ENCODE data around the gene HLA-DRB1. TPM values are rescaled to one million over a fixed set of nuclear protein-coding genes. Genes with fewer than 3 reads are reported as not detected.

Gene HLA-DRB1
- total and polyA plus RNA-seq, 2 experiments from 2014 or later, result 0.63 to 1.1 TPM

DNA sequence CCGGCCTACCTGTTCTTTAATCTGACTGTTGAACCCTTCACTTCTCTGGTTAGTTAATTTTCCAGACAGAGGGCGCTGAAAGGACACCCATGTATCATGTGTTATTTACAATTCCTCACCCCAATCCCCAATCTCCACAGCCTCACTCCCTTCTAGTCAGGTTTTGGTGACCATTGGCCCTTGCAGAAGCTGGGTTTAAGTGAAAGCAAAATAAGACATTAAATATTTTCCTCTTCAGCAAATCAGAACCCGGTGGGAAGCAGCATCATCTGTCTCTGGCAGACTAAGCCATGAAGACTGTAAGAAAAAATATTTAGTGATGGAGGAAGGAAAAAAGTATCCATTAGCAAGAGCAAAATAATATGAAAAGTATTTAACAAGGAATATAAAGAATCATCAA, 38.2 kb upstream of the HLA-DRB1 start:
- Histone ChIP-seq H3K27ac (no peak overlapping the region), H3K36me3 (no peaks in the 10 kb centered on the region), H3K4me1 (ENCODE audit: low read depth) (no peaks in the 10 kb centered on the region), H3K9me3 (ENCODE audit: low read depth) (no peaks in the 10 kb centered on the region), H3K27me3 (no peaks in the 10 kb centered on the region), H3K4me3 (no peak overlapping the region)
- DNase-seq (ENCODE audit: low read depth in 1 of 2, low spot score in 1 of 2), result peak in 1 of 2 donors; percentile 26
- TF ChIP-seq, protein P1, sequence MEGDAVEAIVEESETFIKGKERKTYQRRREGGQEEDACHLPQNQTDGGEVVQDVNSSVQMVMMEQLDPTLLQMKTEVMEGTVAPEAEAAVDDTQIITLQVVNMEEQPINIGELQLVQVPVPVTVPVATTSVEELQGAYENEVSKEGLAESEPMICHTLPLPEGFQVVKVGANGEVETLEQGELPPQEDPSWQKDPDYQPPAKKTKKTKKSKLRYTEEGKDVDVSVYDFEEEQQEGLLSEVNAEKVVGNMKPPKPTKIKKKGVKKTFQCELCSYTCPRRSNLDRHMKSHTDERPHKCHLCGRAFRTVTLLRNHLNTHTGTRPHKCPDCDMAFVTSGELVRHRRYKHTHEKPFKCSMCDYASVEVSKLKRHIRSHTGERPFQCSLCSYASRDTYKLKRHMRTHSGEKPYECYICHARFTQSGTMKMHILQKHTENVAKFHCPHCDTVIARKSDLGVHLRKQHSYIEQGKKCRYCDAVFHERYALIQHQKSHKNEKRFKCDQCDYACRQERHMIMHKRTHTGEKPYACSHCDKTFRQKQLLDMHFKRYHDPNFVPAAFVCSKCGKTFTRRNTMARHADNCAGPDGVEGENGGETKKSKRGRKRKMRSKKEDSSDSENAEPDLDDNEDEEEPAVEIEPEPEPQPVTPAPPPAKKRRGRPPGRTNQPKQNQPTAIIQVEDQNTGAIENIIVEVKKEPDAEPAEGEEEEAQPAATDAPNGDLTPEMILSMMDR (IDR thresholded peaks at IDR 0.05; ENCODE audit: low read depth, low read length), result no peak

DNA sequence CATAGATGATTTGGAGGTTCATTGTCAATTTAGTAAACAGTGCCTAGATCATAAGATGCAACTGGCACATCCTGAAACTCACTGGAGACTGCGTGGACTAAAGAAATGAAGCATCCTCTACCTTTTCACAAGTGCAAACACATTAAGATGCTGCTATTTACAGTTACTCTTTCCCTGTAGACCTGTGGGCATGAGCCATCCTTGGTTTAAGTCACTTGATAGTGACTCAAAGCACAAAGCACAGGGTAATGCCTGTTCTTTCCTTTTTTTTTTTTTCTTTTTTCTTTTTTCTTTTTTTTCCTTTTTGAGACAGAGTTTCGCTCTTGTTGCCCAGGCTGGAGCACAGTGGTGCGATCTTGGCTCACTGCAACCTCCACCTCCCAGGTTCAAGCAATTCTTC, 37.6 kb upstream of the HLA-DRB1 start:
- no peaks in the 10 kb centered on the region for H3K36me3 ChIP-seq
- no peak for DNase-seq (ENCODE audit: low read depth in 1 of 2, low spot score in 1 of 2)
- H3K4me1 ChIP-seq (ENCODE audit: low read depth), result no peaks in the 10 kb centered on the region
- no peak overlapping the region for H3K4me3 ChIP-seq
- TF ChIP-seq, protein P1 (IDR thresholded peaks at IDR 0.05; ENCODE audit: low read depth, low read length), result no peak
- H3K27ac ChIP-seq, result no peak overlapping the region
- no peaks in the 10 kb centered on the region for H3K9me3 ChIP-seq (ENCODE audit: low read depth)
- H3K27me3 ChIP-seq, result no peaks in the 10 kb centered on the region

DNA sequence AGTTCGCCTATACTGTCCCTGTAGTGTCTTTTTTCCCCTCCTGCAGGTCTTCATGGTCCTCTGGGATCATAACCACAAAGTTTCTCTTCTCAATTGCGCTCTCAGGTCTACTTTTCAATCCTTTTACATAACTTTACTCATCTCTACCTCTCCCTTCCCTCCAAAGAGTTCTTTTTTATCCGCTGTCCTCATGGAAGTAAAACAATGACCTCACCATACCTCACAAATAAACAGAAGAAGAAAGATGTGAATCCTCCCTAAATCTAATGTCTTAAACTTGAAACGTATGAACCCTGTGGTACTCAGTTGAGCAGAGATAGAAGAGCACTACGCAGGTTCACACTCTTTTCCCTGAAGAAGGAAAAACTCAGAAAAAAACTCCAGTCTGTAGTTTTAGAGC, 35.5 kb upstream of the HLA-DRB1 start:
- Histone ChIP-seq H3K27ac (no peak overlapping the region), H3K9me3 (ENCODE audit: low read depth) (no peaks in the 10 kb centered on the region), H3K36me3 (no peaks in the 10 kb centered on the region), H3K27me3 (no peaks in the 10 kb centered on the region), H3K4me3 (no peak overlapping the region), H3K4me1 (ENCODE audit: low read depth) (no peaks in the 10 kb centered on the region)
- DNase-seq (ENCODE audit: low read depth in 1 of 2, low spot score in 1 of 2), result no peak
- TF ChIP-seq, protein P1 (IDR thresholded peaks at IDR 0.05; ENCODE audit: low read depth, low read length), result no peak

DNA sequence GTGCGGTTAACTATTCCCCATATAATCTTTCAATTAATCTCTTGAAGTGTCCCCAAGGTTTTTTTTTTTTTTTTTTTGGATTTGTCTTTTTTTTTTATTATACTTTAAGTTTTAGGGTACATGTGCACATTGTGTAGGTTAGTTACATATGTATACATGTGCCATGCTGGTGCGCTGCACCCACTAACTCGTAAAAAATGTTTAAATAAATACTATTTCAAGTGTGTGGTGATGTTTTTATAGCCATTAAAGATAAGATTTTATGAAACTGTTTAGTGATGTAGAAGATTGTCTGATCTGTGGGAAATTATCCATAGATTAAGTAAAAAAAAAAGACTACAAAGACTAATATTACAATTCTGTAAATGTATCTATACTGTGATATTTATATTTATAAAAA, 34.9 kb upstream of the HLA-DRB1 start:
- H3K27ac ChIP-seq, result no peak overlapping the region
- no peaks in the 10 kb centered on the region for H3K27me3 ChIP-seq
- H3K9me3 ChIP-seq (ENCODE audit: low read depth), result no peaks in the 10 kb centered on the region
- TF ChIP-seq, protein P1 (IDR thresholded peaks at IDR 0.05; ENCODE audit: low read depth, low read length), result no peak
- no peaks in the 10 kb centered on the region for H3K4me1 ChIP-seq (ENCODE audit: low read depth)
- DNase-seq (ENCODE audit: low read depth in 1 of 2, low spot score in 1 of 2), result no peak
- no peaks in the 10 kb centered on the region for H3K36me3 ChIP-seq
- H3K4me3 ChIP-seq, result no peak overlapping the region

DNA sequence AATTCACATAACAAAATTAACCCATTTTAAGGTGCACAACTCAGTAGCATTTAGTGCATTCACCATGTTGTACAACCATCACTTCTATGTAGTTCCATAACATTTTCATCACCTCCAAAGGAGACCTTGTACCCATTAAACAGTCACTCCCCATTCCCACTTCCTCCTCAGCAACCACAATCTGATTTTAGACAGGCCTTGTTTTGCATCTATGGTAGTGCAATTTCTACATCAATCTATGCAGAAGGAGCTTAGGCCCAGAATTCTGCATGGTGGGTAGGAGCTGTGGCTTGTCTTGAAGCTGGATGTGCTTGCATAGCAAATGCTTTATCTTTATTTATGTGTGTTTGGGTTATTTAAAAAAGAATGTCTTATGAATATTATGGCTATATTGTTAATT, 34.0 kb upstream of the HLA-DRB1 start:
- Histone ChIP-seq H3K27me3 (no peaks in the 10 kb centered on the region), H3K27ac (no peak overlapping the region), H3K36me3 (no peaks in the 10 kb centered on the region), H3K9me3 (ENCODE audit: low read depth) (no peaks in the 10 kb centered on the region), H3K4me3 (no peak overlapping the region), H3K4me1 (ENCODE audit: low read depth) (no peaks in the 10 kb centered on the region)
- no peak for DNase-seq (ENCODE audit: low read depth in 1 of 2, low spot score in 1 of 2)
- TF ChIP-seq, protein P1 (IDR thresholded peaks at IDR 0.05; ENCODE audit: low read depth, low read length), result no peak

Data from cardiac muscle cell (in vitro differentiated cells and primary cell).